Gastroesophageal sphincter (tissue), 4 donors: Measurements from ENCODE around the gene ORC2. TPM values are rescaled to one million over a fixed set of nuclear protein-coding genes. Genes with fewer than 3 reads are reported as not detected.
A peak's percentile ranks its signal among the peaks of the same experiment; 100 is the strongest.

Source experiments
- ATAC-seq: fragments of 150-250 bp; one replicate; pipeline ENCODE4 v1.9.1; 2016; ENCODE audit warnings: mild to moderate bottlenecking, moderate library complexity
- H3K27ac ChIP-seq, 4 donors: fragments of 200-600 bp; sonication (generic) in 3 of 4; 1 replicate in 3 of 4; 2 replicates in 1 of 4; pipeline ENCODE4 v1.5.1; 2016 to 2019
- H3K27me3 ChIP-seq: fragments of 200-600 bp; sonication (generic); one replicate; pipeline ENCODE4 v1.5.1; 2019
- H3K36me3 ChIP-seq, 2 donors: fragments of 200-600 bp; sonication (generic); one replicate each; pipeline ENCODE4 v1.5.1; 2019; ENCODE audit warnings: control low read depth in 1 of 2
- H3K4me1 ChIP-seq, 3 donors: fragments of 200-600 bp; sonication (generic); 1 replicate in 2 of 3; 2 replicates in 1 of 3; pipeline ENCODE4 v1.5.1; 2016 to 2019; ENCODE audit warnings: control low read depth in 2 of 3
- H3K4me3 ChIP-seq, 2 donors: fragments of 200-600 bp; sonication (generic); one replicate each; pipeline ENCODE4 v1.5.1; 2019; ENCODE audit warnings: mild to moderate bottlenecking in 1 of 2, moderate library complexity in 1 of 2
- H3K9me3 ChIP-seq, 3 donors: fragments of 200-600 bp; sonication (generic); one replicate each; pipeline ENCODE4 v1.5.1; 2017 to 2019; ENCODE audit warnings: control low read depth in 2 of 3
- CTCF ChIP-seq, 4 experiments: fragments of 200-600 bp in 2 of 4; fragments of 450-650 bp in 2 of 4; sonication (generic) in 1 of 4; IDR thresholded peaks; one replicate each; pipeline ENCODE4 v1.5.1; 2017 to 2019; ENCODE audit warnings: antibody characterized with exemption in 4 of 4, mild to moderate bottlenecking in 2 of 4, moderate library complexity in 2 of 4
- EP300 ChIP-seq: sonication (generic); formaldehyde crosslinking; IDR thresholded peaks from one replicate; pipeline ENCODE4 v1.6.1; 2017; ENCODE audit warnings: antibody characterized with exemption, mild to moderate bottlenecking
- POLR2A ChIP-seq, 2 donors: fragments of 450-650 bp; IDR thresholded peaks; one replicate each; pipeline ENCODE4 v1.6.1; 2017; ENCODE audit warnings: antibody characterized with exemption in 2 of 2, mild to moderate bottlenecking in 2 of 2, moderate library complexity in 1 of 2
- POLR2AphosphoS5 ChIP-seq: sonication (generic); formaldehyde crosslinking; IDR thresholded peaks from one replicate; pipeline ENCODE4 v1.6.1; 2017; ENCODE audit warnings: antibody characterized with exemption
- WGBS, 2 donors: methylation state at CpG; one replicate each; pipeline ENCODE4 v1.1.5; 2018; ENCODE audit warnings: low coverage in 1 of 2; 5-methylcytosine and 5-hydroxymethylcytosine counted together
- total RNA-seq, 4 donors: library from RNA; depleted of rRNA; stranded (reverse); fragments of >200 nt; gene quantifications; one replicate each; pipeline ENCODE4 v1.1.0, GENCODE V29; 2016

The ORC2 gene
- total RNA-seq = 10 to 100 TPM in 3 of 4 donors, 1 to 10 TPM in 1; 8.6 to 25.4 (median 11.4) TPM

DNA sequence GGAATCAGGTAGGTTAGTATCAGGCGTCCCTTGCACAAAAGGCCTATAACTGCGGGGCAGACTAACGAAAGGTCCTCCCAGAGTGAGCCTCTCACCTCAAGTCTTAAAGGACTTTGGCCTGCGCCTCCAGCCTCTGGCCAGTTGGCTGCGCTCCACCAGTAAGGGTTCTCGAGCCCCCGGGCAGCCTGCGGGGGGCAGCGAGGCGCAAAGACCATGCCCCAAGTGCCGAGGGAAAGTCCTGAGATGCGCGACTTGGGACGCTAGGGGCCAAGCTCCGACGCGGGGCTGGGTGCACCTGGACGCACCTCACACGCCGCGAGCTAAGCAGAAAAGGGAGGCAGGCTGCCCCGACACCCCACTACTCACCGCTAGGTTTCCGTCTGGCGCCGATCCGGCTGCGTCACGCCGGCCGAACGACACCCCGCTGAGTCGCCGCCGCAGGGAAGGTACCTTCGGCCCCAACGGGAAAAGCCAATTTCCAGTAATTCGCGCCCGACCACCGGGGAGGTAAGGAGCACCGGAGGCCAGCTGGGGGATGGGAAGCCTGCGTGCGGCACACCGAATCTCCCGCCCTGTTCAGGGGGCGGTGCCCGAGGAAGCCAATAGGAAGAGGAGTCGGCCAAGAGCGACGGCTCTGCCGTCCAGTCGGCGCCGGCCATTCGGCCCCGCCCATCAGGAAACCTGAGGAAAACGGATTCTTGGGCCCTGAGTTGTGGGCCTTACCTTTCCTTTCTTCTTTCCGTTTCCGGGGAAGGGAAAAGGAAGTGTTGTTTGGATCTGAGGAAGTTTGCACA, at the start of gene ORC2:
TSS of gene ORC2 (minus strand) at position 537 of the 794 bp plus-strand sequence. CDS start 5,537 bp downstream, outside the sequence.
- peak within 1 kb of the TSS; percentile 66 to 95 (median 91) for H3K27ac ChIP-seq
- peak; percentile 100 for ATAC-seq
- H3K4me3 ChIP-seq = peak within 1 kb of the TSS; percentile 64 to 87
- TF ChIP-seq CTCF (IDR thresholded peaks at IDR 0.05) (peak; percentile 38 to 82 (median 64)), POLR2AphosphoS5 (peak; percentile 46), EP300 (no peak)
- H3K9me3 ChIP-seq = no peaks in the 10 kb centered on the region
- H3K4me1 ChIP-seq = peaks cover 0 to 62% (median 5%) of the 10 kb centered on the region in 3 donors
- WGBS, 2 donors = no CpG with 5 or more reads among the region's 61 CpGs
- H3K27me3 ChIP-seq = no peaks in the 10 kb centered on the region
- peaks cover 0 to 7% of the 10 kb centered on the region in 2 donors for H3K36me3 ChIP-seq

- no peaks in the 10 kb centered on the region for H3K9me3 ChIP-seq
- TF ChIP-seq CTCF (IDR thresholded peaks at IDR 0.05) (no peak), POLR2AphosphoS5 (no peak), EP300 (no peak), POLR2A (IDR thresholded peaks at IDR 0.05) (no peak)
- no peak for ATAC-seq
- peaks cover 0 to 76% of the 10 kb centered on the region in 2 donors for H3K36me3 ChIP-seq
- WGBS, 2 donors = 89 to 100% methylated on average over 1 of the region's 2 CpGs
- H3K27me3 ChIP-seq = no peaks in the 10 kb centered on the region
- H3K4me1 ChIP-seq = no peaks in the 10 kb centered on the region
- no peak overlapping the region for H3K4me3 ChIP-seq
- H3K27ac ChIP-seq = no peak overlapping the region
These were observed 44.9 kb upstream of the ORC2 start for GRCh38 chr2:201008296-201008829.

DNA sequence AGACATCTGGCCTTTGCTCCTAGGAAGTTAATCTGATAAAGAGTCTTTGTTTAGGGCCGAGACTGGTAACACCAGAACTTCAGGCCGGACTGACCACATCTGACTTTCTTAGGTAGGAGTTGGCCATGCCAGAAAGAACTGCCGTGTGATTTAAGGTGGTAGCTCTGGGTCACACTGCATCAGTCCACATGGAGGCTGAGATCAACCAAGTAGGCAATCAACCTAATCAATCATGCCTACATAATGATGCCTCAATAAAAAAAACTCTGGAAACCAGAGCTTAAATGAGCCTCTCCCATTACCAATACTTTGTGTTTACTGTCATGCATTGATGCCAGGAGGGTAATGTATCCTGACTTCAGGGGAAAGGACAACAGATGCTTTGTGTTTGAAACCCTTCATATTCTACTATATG, 44.1 kb upstream of the ORC2 start:
- peaks cover 0 to 83% of the 10 kb centered on the region in 2 donors for H3K36me3 ChIP-seq
- 100% methylated on average over 2 of the region's 3 CpGs; no CpG with 5 or more reads in 1 of the 2 donors for WGBS, 2 donors
- ATAC-seq = no peak
- TF ChIP-seq EP300 = no peak
- no peak overlapping the region for H3K27ac ChIP-seq
- H3K27me3 ChIP-seq = no peaks in the 10 kb centered on the region
- no peak overlapping the region for H3K4me3 ChIP-seq
- no peaks in the 10 kb centered on the region for H3K4me1 ChIP-seq
- no peaks in the 10 kb centered on the region for H3K9me3 ChIP-seq

DNA sequence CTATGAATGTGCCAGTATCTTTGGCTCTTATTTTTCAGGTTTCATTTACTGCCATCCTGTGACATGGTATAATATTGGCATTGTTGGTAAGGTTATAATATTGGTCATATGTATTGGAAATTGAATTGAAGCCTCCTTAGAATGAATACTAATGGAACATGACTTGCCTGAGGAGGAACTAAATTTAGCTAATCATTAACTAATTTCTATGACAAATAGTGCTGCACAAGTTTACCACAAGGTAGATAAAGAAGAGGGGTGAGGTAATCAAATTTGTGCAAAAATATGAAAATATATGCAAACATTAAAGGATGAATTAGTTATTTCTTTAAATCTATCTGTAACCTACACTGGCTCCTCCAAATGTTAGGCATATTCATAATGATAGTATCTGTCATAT, 43.2 kb upstream of the ORC2 start:
- TF ChIP-seq POLR2A (IDR thresholded peaks at IDR 0.05) (no peak), POLR2AphosphoS5 (no peak), EP300 (no peak), CTCF (IDR thresholded peaks at IDR 0.05) (no peak)
- Histone ChIP-seq H3K36me3 (peaks cover 0 to 90% of the 10 kb centered on the region in 2 donors), H3K9me3 (no peaks in the 10 kb centered on the region), H3K27me3 (no peaks in the 10 kb centered on the region), H3K4me3 (no peak overlapping the region), H3K4me1 (no peaks in the 10 kb centered on the region), H3K27ac (no peak overlapping the region)
- ATAC-seq = no peak

DNA sequence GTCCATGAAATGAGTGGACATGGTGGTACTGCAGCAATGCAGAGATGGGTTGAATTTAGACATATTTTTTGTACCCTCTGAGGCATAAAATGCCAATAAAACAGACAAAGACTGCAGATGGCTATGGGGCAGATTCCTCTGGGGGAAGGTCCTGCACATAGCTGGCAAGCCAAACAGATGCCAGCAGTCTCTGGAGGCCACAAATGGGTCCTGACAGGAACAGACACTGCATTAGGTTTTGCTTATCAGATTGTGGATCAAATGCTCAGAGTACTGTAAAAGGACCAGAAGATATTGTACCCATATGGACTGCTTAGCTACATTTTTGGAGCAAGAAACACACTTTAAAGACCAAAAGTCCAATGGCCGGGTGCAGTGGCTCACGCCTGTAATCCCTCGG, 40.9 kb upstream of the ORC2 start:
- Histone ChIP-seq H3K27ac (no peak overlapping the region), H3K4me1 (no peaks in the 10 kb centered on the region), H3K4me3 (no peak overlapping the region), H3K27me3 (no peaks in the 10 kb centered on the region), H3K36me3 (peaks cover 0 to 91% of the 10 kb centered on the region in 2 donors), H3K9me3 (no peaks in the 10 kb centered on the region)
- WGBS, 2 donors = 95 to 100% methylated on average over 1 to 3 of the region's 3 CpGs
- ATAC-seq = no peak
- TF ChIP-seq EP300 = no peak
- TF ChIP-seq POLR2AphosphoS5 = no peak
- TF ChIP-seq POLR2A (IDR thresholded peaks at IDR 0.05) = no peak
- TF ChIP-seq CTCF (IDR thresholded peaks at IDR 0.05) = no peak
